Sigmoid colon (tissue), 4 donors: Measurements from ENCODE around the gene C6orf141.

Experiments used
- CTCF ChIP-seq, 4 experiments: fragments of 450-650 bp in 3 of 4; fragments of 200-600 bp in 1 of 4; IDR thresholded peaks; one replicate each; pipeline ENCODE4 v1.5.1; 2016 to 2019; ENCODE audit warnings: antibody characterized with exemption in 4 of 4, mild to moderate bottlenecking in 3 of 4, moderate library complexity in 2 of 4
- EP300 ChIP-seq, 4 donors: sonication (generic); formaldehyde crosslinking; IDR thresholded peaks; one replicate each; pipeline ENCODE4 v1.6.1; 2017; ENCODE audit warnings: antibody characterized with exemption in 4 of 4

GRCh38 chr6:49582529-49582928 is 32.1 kb downstream of the C6orf141 start:
- TF ChIP-seq CTCF (IDR thresholded peaks at IDR 0.05) (no peak), EP300 (IDR thresholded peaks at IDR 0.05) (no peak)
